ENCODE data around the gene PCBP1.
A peak's percentile ranks its signal among the peaks of the same experiment; 100 is the strongest.

The PCBP1 gene

DNA sequence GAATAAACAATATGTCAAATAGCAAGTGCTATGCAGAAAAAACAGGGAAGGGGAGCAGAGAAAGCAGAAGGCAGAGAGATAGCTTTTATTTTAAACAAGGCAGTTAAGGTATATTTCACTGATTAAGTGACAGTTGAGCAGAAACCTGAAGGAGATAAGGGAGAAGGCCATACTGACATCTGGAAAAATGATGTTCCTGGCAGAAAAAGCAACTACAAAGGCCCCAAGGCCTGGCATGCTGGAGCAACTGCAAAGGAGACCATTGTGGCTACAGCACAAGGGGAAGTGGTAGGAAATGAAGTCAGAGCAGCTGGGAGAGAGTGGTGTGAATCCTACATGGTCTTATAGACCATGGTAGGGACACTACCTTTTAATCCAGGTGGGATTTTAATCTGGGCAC is 8.9 kb upstream of the PCBP1 start:
- H3K9me3 ChIP-seq (ENCODE audit: control insufficient read depth in 2 of 2, low read length in 2 of 2): no peaks in the 10 kb centered on the region

DNA sequence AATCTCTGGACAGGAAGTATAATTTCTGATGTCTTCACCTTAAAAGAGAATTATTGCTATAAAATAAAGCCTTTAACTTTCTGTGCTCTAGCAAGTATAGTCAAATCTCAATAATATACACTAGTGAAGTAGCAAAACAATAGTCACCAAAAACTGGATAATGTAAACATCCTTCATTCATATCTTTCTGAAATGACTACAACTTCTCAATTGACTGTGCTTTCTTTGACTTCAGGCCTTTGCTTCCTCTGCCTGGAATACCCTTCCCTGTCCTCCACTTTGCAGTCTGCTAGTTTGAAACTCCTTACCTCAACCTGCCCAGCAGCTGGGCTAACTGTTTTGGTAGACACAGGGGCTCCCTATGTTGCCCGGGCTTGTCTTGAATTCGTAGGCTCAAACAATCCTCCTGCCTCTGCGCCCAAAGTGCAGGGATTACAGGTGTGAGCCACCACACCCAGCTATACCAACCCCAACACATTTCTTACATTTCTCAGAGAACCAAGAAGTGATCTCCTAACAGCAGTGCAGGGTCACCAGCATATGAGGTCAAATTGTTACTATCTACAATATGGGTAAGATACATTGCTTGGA is 6.6 kb upstream of the PCBP1 start:
- Histone ChIP-seq H3K27ac (ENCODE audit: low read depth in 2 of 2, low read length in 2 of 2) (peak overlapping the region; percentile 74 to 88), H3K4me1 (ENCODE audit: control insufficient read depth in 2 of 2, insufficient read depth in 2 of 2, low read length in 2 of 2) (peaks cover 20 to 38% of the 10 kb centered on the region in 2 donors), H3K4me3 (ENCODE audit: low read length in 2 of 2) (no peak overlapping the region), H3K9ac (ENCODE audit: low read depth in 1 of 2, low read length in 2 of 2) (peak overlapping the region; percentile 38 to 53), H3K36me3 (ENCODE audit: control insufficient read depth in 2 of 2, insufficient read depth in 2 of 2, low read length in 2 of 2) (peaks cover 14 to 35% of the 10 kb centered on the region in 2 donors), H3K27me3 (ENCODE audit: control insufficient read depth in 2 of 2, insufficient read depth in 2 of 2, low read length in 2 of 2) (no peaks in the 10 kb centered on the region), H3K9me3 (ENCODE audit: control insufficient read depth in 2 of 2, low read length in 2 of 2) (no peaks in the 10 kb centered on the region)

More for the DNA sequence above, 8.9 kb upstream of the PCBP1 start:
- no peak overlapping the region for H3K9ac ChIP-seq (ENCODE audit: low read depth in 1 of 2, low read length in 2 of 2)
- no peak overlapping the region for H3K4me3 ChIP-seq (ENCODE audit: low read length in 2 of 2)
- H3K36me3 ChIP-seq (ENCODE audit: control insufficient read depth in 2 of 2, insufficient read depth in 2 of 2, low read length in 2 of 2): peaks cover 17 to 36% of the 10 kb centered on the region in 2 donors
- peak overlapping the region in 1 of 2 donors; percentile 15 for H3K27ac ChIP-seq (ENCODE audit: low read depth in 2 of 2, low read length in 2 of 2)
- H3K27me3 ChIP-seq (ENCODE audit: control insufficient read depth in 2 of 2, insufficient read depth in 2 of 2, low read length in 2 of 2): no peaks in the 10 kb centered on the region
- H3K4me1 ChIP-seq (ENCODE audit: control insufficient read depth in 2 of 2, insufficient read depth in 2 of 2, low read length in 2 of 2): peaks cover 1 to 16% of the 10 kb centered on the region in 2 donors

- H3K4me1 ChIP-seq (ENCODE audit: control insufficient read depth in 2 of 2, insufficient read depth in 2 of 2, low read length in 2 of 2): peaks cover 26 to 43% of the 10 kb centered on the region in 2 donors
- peak overlapping the region; percentile 74 to 88 for H3K27ac ChIP-seq (ENCODE audit: low read depth in 2 of 2, low read length in 2 of 2)
- peaks cover 10 to 30% of the 10 kb centered on the region in 2 donors for H3K36me3 ChIP-seq (ENCODE audit: control insufficient read depth in 2 of 2, insufficient read depth in 2 of 2, low read length in 2 of 2)
- H3K9me3 ChIP-seq (ENCODE audit: control insufficient read depth in 2 of 2, low read length in 2 of 2): no peaks in the 10 kb centered on the region
- no peaks in the 10 kb centered on the region for H3K27me3 ChIP-seq (ENCODE audit: control insufficient read depth in 2 of 2, insufficient read depth in 2 of 2, low read length in 2 of 2)
- H3K9ac ChIP-seq (ENCODE audit: low read depth in 1 of 2, low read length in 2 of 2): peak overlapping the region; percentile 28 to 53
- H3K4me3 ChIP-seq (ENCODE audit: low read length in 2 of 2): no peak overlapping the region
Measured at GRCh38 chr2:70081221-70081620, 6.1 kb upstream of the PCBP1 start.

- no peak overlapping the region for H3K4me3 ChIP-seq (ENCODE audit: low read length in 2 of 2)
- peaks cover 3 to 24% of the 10 kb centered on the region in 2 donors for H3K36me3 ChIP-seq (ENCODE audit: control insufficient read depth in 2 of 2, insufficient read depth in 2 of 2, low read length in 2 of 2)
- H3K4me1 ChIP-seq (ENCODE audit: control insufficient read depth in 2 of 2, insufficient read depth in 2 of 2, low read length in 2 of 2): peaks cover 27 to 51% of the 10 kb centered on the region in 2 donors
- H3K9me3 ChIP-seq (ENCODE audit: control insufficient read depth in 2 of 2, low read length in 2 of 2): no peaks in the 10 kb centered on the region
- H3K27ac ChIP-seq (ENCODE audit: low read depth in 2 of 2, low read length in 2 of 2): peak overlapping the region; percentile 73 to 96
- peak overlapping the region; percentile 27 to 93 for H3K9ac ChIP-seq (ENCODE audit: low read depth in 1 of 2, low read length in 2 of 2)
- no peaks in the 10 kb centered on the region for H3K27me3 ChIP-seq (ENCODE audit: control insufficient read depth in 2 of 2, insufficient read depth in 2 of 2, low read length in 2 of 2)
Measured at GRCh38 chr2:70083344-70084156, 3.7 kb upstream of the PCBP1 start.

DNA sequence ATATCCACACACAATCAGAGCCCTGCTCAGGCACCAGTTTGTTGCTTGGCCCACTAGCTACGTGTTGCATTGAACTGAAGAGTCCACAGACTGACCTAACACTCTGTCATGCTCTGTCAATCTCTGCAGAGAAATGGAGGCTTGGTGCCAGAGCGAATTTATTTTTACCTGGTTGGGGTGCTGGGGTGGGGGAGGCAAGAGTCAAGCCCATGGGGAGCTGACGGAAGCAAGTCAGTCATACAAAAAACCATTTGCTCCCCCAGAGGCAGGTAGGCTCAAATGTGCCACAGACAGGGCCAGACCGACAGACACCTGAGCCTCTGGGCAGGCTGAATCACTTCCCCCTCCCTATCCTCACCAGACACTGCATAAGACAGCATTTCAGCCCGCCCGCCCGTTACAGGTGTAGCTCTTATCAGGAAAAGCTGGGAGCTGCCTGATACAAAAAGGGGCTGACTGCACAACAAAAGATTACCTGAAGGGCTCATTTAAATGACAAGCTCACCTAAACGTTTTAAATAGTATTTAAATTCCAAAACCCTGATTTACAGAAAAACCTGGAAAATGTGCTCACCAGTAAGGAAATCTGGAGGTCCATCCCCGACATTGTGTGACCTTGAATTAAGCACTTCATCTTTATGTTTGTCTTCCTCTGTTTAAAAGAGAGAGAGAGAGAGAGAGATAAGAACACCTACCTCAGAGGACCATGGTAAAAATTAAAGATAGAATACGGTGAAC is 2.1 kb upstream of the PCBP1 start:
- Histone ChIP-seq H3K4me3 (ENCODE audit: low read length in 2 of 2) (peak overlapping the region; percentile 79 to 87), H3K9ac (ENCODE audit: low read depth in 1 of 2, low read length in 2 of 2) (peak overlapping the region; percentile 93 to 97), H3K4me1 (ENCODE audit: control insufficient read depth in 2 of 2, insufficient read depth in 2 of 2, low read length in 2 of 2) (peaks cover 32 to 60% of the 10 kb centered on the region in 2 donors), H3K27ac (ENCODE audit: low read depth in 2 of 2, low read length in 2 of 2) (peak overlapping the region; percentile 96 to 100), H3K36me3 (ENCODE audit: control insufficient read depth in 2 of 2, insufficient read depth in 2 of 2, low read length in 2 of 2) (peaks cover 4 to 16% of the 10 kb centered on the region in 2 donors), H3K9me3 (ENCODE audit: control insufficient read depth in 2 of 2, low read length in 2 of 2) (no peaks in the 10 kb centered on the region), H3K27me3 (ENCODE audit: control insufficient read depth in 2 of 2, insufficient read depth in 2 of 2, low read length in 2 of 2) (no peaks in the 10 kb centered on the region)

- H3K9ac ChIP-seq (ENCODE audit: low read depth in 1 of 2, low read length in 2 of 2): peak overlapping the region; percentile 93 to 97
- H3K4me1 ChIP-seq (ENCODE audit: control insufficient read depth in 2 of 2, insufficient read depth in 2 of 2, low read length in 2 of 2): peaks cover 33 to 59% of the 10 kb centered on the region in 2 donors
- peaks cover 4 to 14% of the 10 kb centered on the region in 2 donors for H3K36me3 ChIP-seq (ENCODE audit: control insufficient read depth in 2 of 2, insufficient read depth in 2 of 2, low read length in 2 of 2)
- peak overlapping the region; percentile 96 to 100 for H3K27ac ChIP-seq (ENCODE audit: low read depth in 2 of 2, low read length in 2 of 2)
- H3K27me3 ChIP-seq (ENCODE audit: control insufficient read depth in 2 of 2, insufficient read depth in 2 of 2, low read length in 2 of 2): no peaks in the 10 kb centered on the region
- H3K9me3 ChIP-seq (ENCODE audit: control insufficient read depth in 2 of 2, low read length in 2 of 2): no peaks in the 10 kb centered on the region
- peak overlapping the region; percentile 79 to 87 for H3K4me3 ChIP-seq (ENCODE audit: low read length in 2 of 2)
Measured at GRCh38 chr2:70085711-70086277, 1.5 kb upstream of the PCBP1 start.

DNA sequence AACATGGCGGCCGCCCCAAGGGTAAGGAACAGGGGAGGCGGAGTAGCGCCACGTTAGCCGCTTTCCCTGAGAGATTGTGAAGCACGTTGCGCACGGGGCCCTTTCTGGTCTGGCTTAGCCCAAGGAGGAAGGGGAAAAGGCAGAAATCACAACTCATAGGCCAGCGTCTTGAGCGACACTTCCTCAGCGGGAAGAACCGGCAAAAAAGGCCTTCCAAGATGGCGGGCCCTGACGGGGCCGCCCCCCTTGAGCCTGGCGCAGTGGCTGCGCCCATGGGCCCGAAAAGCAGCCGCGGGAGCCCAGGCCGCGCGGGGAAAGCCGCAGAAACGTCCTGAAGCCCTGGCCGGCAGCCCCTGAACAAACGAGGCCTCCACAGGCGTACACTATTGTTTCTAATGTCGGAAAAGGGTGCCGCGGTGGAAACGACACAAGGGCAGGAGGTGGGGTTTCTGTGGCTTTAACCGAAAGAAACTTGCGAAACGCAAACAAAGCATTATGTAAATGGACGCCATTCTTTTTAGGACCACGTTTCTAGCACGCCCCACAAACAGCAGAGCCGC is 919 bp upstream of the PCBP1 start:
- peak overlapping the region; percentile 96 to 100 for H3K27ac ChIP-seq (ENCODE audit: low read depth in 2 of 2, low read length in 2 of 2)
- H3K4me1 ChIP-seq (ENCODE audit: control insufficient read depth in 2 of 2, insufficient read depth in 2 of 2, low read length in 2 of 2): peaks cover 33 to 55% of the 10 kb centered on the region in 2 donors
- peak overlapping the region; percentile 93 to 97 for H3K9ac ChIP-seq (ENCODE audit: low read depth in 1 of 2, low read length in 2 of 2)
- no peaks in the 10 kb centered on the region for H3K27me3 ChIP-seq (ENCODE audit: control insufficient read depth in 2 of 2, insufficient read depth in 2 of 2, low read length in 2 of 2)
- H3K9me3 ChIP-seq (ENCODE audit: control insufficient read depth in 2 of 2, low read length in 2 of 2): no peaks in the 10 kb centered on the region
- peaks cover 4 to 12% of the 10 kb centered on the region in 2 donors for H3K36me3 ChIP-seq (ENCODE audit: control insufficient read depth in 2 of 2, insufficient read depth in 2 of 2, low read length in 2 of 2)
- H3K4me3 ChIP-seq (ENCODE audit: low read length in 2 of 2): peak overlapping the region; percentile 79 to 87

- Histone ChIP-seq H3K27me3 (ENCODE audit: control insufficient read depth in 2 of 2, insufficient read depth in 2 of 2, low read length in 2 of 2) (no peaks in the 10 kb centered on the region), H3K27ac (ENCODE audit: low read depth in 2 of 2, low read length in 2 of 2) (peak overlapping the region; percentile 96 to 100), H3K9ac (ENCODE audit: low read depth in 1 of 2, low read length in 2 of 2) (peak overlapping the region; percentile 98 to 100), H3K36me3 (ENCODE audit: control insufficient read depth in 2 of 2, insufficient read depth in 2 of 2, low read length in 2 of 2) (peaks cover 4 to 15% of the 10 kb centered on the region in 2 donors), H3K9me3 (ENCODE audit: control insufficient read depth in 2 of 2, low read length in 2 of 2) (no peaks in the 10 kb centered on the region), H3K4me1 (ENCODE audit: control insufficient read depth in 2 of 2, insufficient read depth in 2 of 2, low read length in 2 of 2) (peaks cover 33 to 50% of the 10 kb centered on the region in 2 donors), H3K4me3 (ENCODE audit: low read length in 2 of 2) (peak overlapping the region; percentile 93 to 94)
Measured at GRCh38 chr2:70087702-70088597, 673 bp downstream of the PCBP1 start.

All from mucosa of rectum (tissue), 2 donors.